ENCODE data around the gene USP37.

Gene USP37

DNA sequence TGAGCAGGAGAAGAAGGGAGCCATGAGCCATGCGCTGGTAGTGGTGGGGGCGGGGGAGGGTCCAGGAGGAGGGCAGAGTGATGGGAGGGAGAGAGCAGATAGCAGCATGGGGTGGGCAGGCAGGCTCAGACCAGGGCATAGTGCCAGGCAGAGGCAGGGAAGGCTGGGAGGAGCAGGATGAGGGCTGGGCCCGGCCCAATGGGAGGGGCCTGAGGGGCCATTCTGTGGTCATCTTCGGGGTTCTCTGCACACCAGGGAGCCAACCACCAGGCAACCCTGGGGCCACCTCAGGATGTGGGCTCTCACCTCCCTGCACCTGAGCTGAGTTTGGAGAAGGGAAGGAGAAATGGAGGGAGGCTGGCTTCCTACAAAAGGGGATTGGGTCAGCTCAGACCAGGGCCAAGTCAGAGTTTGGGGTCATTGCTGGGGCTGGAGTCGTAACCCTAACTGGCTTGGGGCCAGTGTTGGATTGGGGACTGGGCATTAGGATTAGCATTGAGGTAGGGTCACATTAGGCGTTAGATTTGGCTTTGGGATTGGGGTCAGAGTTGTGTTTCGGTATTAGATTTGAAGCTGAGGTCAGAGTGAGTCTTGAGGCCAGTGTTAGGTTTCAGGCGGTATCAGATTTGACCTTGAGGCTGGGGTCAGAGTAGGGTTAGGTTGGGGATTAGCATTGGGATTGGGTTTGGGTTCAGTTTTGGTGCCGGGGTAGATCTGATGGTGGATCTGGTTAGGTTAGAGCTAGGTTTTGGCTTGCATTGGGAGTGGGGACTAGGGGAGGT lies 138.0 kb downstream of the USP37 start:
- Histone ChIP-seq H4K20me1 (ENCODE audit: low read depth, low read length) (no peaks in the 10 kb centered on the region), H3K36me3 (ENCODE audit: low read length) (no peaks in the 10 kb centered on the region), H3K27ac (ENCODE audit: low read depth, low read length) (no peak overlapping the region), H3F3A (ENCODE audit: insufficient read depth) (no peaks in the 10 kb centered on the region), H3K79me2 (ENCODE audit: insufficient read depth, low read length) (no peaks in the 10 kb centered on the region), H3K9me2 (replicated peaks; ENCODE audit: insufficient read depth, low read length) (no peaks in the 10 kb centered on the region), H3K9ac (ENCODE audit: low read length) (no peak overlapping the region), H3K4me2 (ENCODE audit: low read depth, low read length, poor library complexity, severe bottlenecking) (no peak overlapping the region), H3K4me3 (ENCODE audit: insufficient read depth, low read length, poor library complexity, severe bottlenecking) (no peak overlapping the region), H2AFZ (ENCODE audit: low read depth, low read length, severe bottlenecking) (no peak overlapping the region), H3K27me3 (ENCODE audit: low read length) (no peaks in the 10 kb centered on the region), H3K9me3 (ENCODE audit: insufficient read depth, low read length) (no peaks in the 10 kb centered on the region)
- no peak for TF ChIP-seq EZH2phosphoT487 (conservative IDR thresholded peaks at IDR 0.05; ENCODE audit: low read length)
- TF ChIP-seq, protein P1, sequence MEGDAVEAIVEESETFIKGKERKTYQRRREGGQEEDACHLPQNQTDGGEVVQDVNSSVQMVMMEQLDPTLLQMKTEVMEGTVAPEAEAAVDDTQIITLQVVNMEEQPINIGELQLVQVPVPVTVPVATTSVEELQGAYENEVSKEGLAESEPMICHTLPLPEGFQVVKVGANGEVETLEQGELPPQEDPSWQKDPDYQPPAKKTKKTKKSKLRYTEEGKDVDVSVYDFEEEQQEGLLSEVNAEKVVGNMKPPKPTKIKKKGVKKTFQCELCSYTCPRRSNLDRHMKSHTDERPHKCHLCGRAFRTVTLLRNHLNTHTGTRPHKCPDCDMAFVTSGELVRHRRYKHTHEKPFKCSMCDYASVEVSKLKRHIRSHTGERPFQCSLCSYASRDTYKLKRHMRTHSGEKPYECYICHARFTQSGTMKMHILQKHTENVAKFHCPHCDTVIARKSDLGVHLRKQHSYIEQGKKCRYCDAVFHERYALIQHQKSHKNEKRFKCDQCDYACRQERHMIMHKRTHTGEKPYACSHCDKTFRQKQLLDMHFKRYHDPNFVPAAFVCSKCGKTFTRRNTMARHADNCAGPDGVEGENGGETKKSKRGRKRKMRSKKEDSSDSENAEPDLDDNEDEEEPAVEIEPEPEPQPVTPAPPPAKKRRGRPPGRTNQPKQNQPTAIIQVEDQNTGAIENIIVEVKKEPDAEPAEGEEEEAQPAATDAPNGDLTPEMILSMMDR (IDR thresholded peaks at IDR 0.05; ENCODE audit: insufficient read depth, low read length, poor library complexity, severe bottlenecking), result no peak

DNA sequence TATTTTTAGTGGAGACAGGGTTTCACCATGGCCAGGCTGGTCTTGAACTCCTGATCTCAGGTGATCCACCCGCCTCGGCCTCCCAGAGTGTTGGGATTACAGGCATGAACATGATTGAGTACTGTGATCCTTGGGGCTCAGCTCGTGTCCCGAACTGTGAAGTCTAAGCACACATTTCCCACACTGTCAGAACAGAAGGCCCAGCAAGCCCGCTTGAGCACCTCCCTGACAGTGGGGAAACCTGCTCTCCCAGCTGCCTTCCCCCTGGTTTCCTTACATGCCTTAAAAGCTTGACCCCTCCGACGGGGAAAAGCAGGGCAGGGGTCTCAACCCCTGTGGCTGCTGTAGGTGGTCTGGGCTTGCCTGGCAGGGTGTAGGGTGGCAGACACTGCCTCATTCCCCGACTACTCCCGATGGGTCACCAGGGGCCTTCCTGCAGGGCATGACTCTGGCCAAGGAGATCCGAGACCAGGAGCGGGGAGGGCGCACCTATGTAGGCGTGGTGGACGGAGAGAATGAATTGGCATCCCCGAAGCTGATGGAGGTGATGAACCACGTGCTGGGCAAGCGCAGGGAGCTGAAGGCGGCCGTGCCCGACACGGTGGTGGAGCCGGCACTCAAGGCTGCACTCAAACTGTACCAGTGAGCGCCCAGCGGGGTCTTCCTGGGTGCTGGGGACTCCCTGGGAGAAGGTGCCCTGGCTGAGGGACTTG lies 139.1 kb downstream of the USP37 start:
- no peak overlapping the region for H3K9ac ChIP-seq (ENCODE audit: low read length)
- H3K79me2 ChIP-seq (ENCODE audit: insufficient read depth, low read length), result no peaks in the 10 kb centered on the region
- H3K9me2 ChIP-seq (replicated peaks; ENCODE audit: insufficient read depth, low read length), result no peaks in the 10 kb centered on the region
- no peaks in the 10 kb centered on the region for H3K9me3 ChIP-seq (ENCODE audit: insufficient read depth, low read length)
- H3K27me3 ChIP-seq (ENCODE audit: low read length), result no peaks in the 10 kb centered on the region
- no peaks in the 10 kb centered on the region for H3F3A ChIP-seq (ENCODE audit: insufficient read depth)
- TF ChIP-seq EZH2phosphoT487 (conservative IDR thresholded peaks at IDR 0.05; ENCODE audit: low read length), result no peak
- TF ChIP-seq, protein P1 (IDR thresholded peaks at IDR 0.05; ENCODE audit: insufficient read depth, low read length, poor library complexity, severe bottlenecking), result no peak
- no peaks in the 10 kb centered on the region for H4K20me1 ChIP-seq (ENCODE audit: low read depth, low read length)
- no peak overlapping the region for H3K4me3 ChIP-seq (ENCODE audit: insufficient read depth, low read length, poor library complexity, severe bottlenecking)
- no peak overlapping the region for H3K27ac ChIP-seq (ENCODE audit: low read depth, low read length)
- H2AFZ ChIP-seq (ENCODE audit: low read depth, low read length, severe bottlenecking), result no peak overlapping the region
- H3K36me3 ChIP-seq (ENCODE audit: low read length), result no peaks in the 10 kb centered on the region
- no peak overlapping the region for H3K4me2 ChIP-seq (ENCODE audit: low read depth, low read length, poor library complexity, severe bottlenecking)

DNA sequence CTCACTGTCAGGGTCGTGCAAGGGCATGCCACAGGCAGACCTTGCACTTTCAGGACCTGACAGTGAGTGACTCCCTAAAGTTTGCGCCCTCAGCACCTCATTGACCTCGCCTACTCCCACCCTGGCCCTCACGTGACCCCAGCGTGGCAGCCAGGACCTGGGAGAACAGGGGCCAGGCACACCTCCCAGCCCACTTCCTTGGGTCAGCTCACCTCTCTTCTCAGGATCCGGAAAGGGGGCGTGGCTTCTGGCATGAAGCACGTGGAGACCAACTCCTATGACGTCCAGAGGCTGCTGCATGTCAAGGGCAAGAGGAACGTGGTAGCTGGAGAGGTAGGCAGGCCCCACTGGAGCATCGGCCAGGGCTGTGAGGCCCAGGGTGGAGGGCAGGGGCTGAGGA lies 140.4 kb downstream of the USP37 start:
- H3K27ac ChIP-seq (ENCODE audit: low read depth, low read length), result no peak overlapping the region
- H4K20me1 ChIP-seq (ENCODE audit: low read depth, low read length), result no peaks in the 10 kb centered on the region
- no peaks in the 10 kb centered on the region for H3K27me3 ChIP-seq (ENCODE audit: low read length)
- H3F3A ChIP-seq (ENCODE audit: insufficient read depth), result no peaks in the 10 kb centered on the region
- no peak for TF ChIP-seq EZH2phosphoT487 (conservative IDR thresholded peaks at IDR 0.05; ENCODE audit: low read length)
- TF ChIP-seq, protein P1 (IDR thresholded peaks at IDR 0.05; ENCODE audit: insufficient read depth, low read length, poor library complexity, severe bottlenecking), result no peak
- no peak overlapping the region for H3K4me3 ChIP-seq (ENCODE audit: insufficient read depth, low read length, poor library complexity, severe bottlenecking)
- H3K4me2 ChIP-seq (ENCODE audit: low read depth, low read length, poor library complexity, severe bottlenecking), result no peak overlapping the region
- H3K36me3 ChIP-seq (ENCODE audit: low read length), result no peaks in the 10 kb centered on the region
- no peaks in the 10 kb centered on the region for H3K79me2 ChIP-seq (ENCODE audit: insufficient read depth, low read length)
- no peaks in the 10 kb centered on the region for H3K9me3 ChIP-seq (ENCODE audit: insufficient read depth, low read length)
- no peak overlapping the region for H3K9ac ChIP-seq (ENCODE audit: low read length)
- no peaks in the 10 kb centered on the region for H3K9me2 ChIP-seq (replicated peaks; ENCODE audit: insufficient read depth, low read length)
- no peak overlapping the region for H2AFZ ChIP-seq (ENCODE audit: low read depth, low read length, severe bottlenecking)
